Astrocyte (in vitro differentiated cells and primary cell): ENCODE results near the gene TOP1. TPM values are rescaled to one million over a fixed set of nuclear protein-coding genes. Genes with fewer than 3 reads are reported as not detected.

Experiments used
- DNase-seq: peaks from one replicate; pipeline ENCODE4 v3.0.0-alpha.2; 2010; ENCODE audit warnings: low read depth
- FAIRE-seq: peaks from 2 replicates; lab custom pipeline; 2011; peaks lifted over from hg19 to GRCh38; lab: Jason Lieb, UNC
- H2AFZ ChIP-seq: 2 replicates; pipeline ENCODE4 v1.6.0; 2012; ENCODE audit warnings: low read depth, low read length, inconsistent platforms
- H3K27ac ChIP-seq: 2 replicates; pipeline ENCODE4 v1.5.1; 2011; ENCODE audit warnings: low read depth, low read length, inconsistent platforms
- H3K27me3 ChIP-seq: 2 replicates; pipeline ENCODE4 v1.6.0; 2011; ENCODE audit warnings: low read length, inconsistent platforms; ENCODE audit not compliant: insufficient read depth
- H3K36me3 ChIP-seq: 2 replicates; pipeline ENCODE4 v1.5.1; 2011; ENCODE audit warnings: low read length, inconsistent platforms; ENCODE audit not compliant: insufficient read depth
- H3K4me1 ChIP-seq: 2 replicates; pipeline ENCODE4 v1.5.1; 2011; ENCODE audit warnings: low read length, inconsistent platforms; ENCODE audit not compliant: insufficient read depth
- H3K4me2 ChIP-seq: 2 replicates; pipeline ENCODE4 v1.6.0; 2012; ENCODE audit warnings: low read length, inconsistent platforms
- H3K4me3 ChIP-seq: 2 replicates; pipeline ENCODE4 v1.5.1; 2011; ENCODE audit warnings: low read depth, mild to moderate bottlenecking, low read length, inconsistent platforms; ENCODE audit not compliant: insufficient read depth
- H3K79me2 ChIP-seq: 2 replicates; pipeline ENCODE4 v1.6.0; 2012; ENCODE audit warnings: mild to moderate bottlenecking, low read length, inconsistent platforms; ENCODE audit not compliant: insufficient read depth
- H3K9ac ChIP-seq: 2 replicates; pipeline ENCODE4 v1.6.0; 2012; ENCODE audit warnings: mild to moderate bottlenecking, low read length, inconsistent platforms
- H3K9me3 ChIP-seq: 2 replicates; pipeline ENCODE4 v1.5.1; 2012; ENCODE audit warnings: low read depth, mild to moderate bottlenecking, low read length, inconsistent platforms; ENCODE audit not compliant: insufficient read depth
- H4K20me1 ChIP-seq: 2 replicates; pipeline ENCODE4 v1.6.0; 2012; ENCODE audit warnings: low read length, inconsistent platforms; ENCODE audit not compliant: insufficient read depth
- H3K27ac Mint-ChIP-seq: one replicate; pipeline ENCODE4 v1.8.0; 2021; ENCODE audit warnings: mild to moderate bottlenecking, mixed read lengths; ENCODE audit not compliant: unreplicated experiment
- H3K27me3 Mint-ChIP-seq: one replicate; pipeline ENCODE4 v1.8.0; 2021; ENCODE audit warnings: low read depth, mixed read lengths; ENCODE audit not compliant: unreplicated experiment
- H3K36me3 Mint-ChIP-seq: one replicate; pipeline ENCODE4 v1.8.0; 2021; ENCODE audit warnings: low read depth, mixed read lengths; ENCODE audit not compliant: unreplicated experiment
- H3K4me1 Mint-ChIP-seq: one replicate; pipeline ENCODE4 v1.8.0; 2021; ENCODE audit warnings: low read depth, mixed read lengths; ENCODE audit not compliant: unreplicated experiment
- H3K4me3 Mint-ChIP-seq: one replicate; pipeline ENCODE4 v1.8.0; 2021; ENCODE audit warnings: mild to moderate bottlenecking, moderate library complexity, mixed read lengths; ENCODE audit not compliant: unreplicated experiment
- H3K9me3 Mint-ChIP-seq: one replicate; pipeline ENCODE4 v1.8.0; 2021; ENCODE audit warnings: mild to moderate bottlenecking, mixed read lengths; ENCODE audit not compliant: unreplicated experiment
- EZH2 ChIP-seq: IDR thresholded peaks from 2 replicates; pipeline ENCODE4 v1.6.1; 2012; ENCODE audit warnings: mild to moderate bottlenecking, low read length, inconsistent platforms; ENCODE audit not compliant: insufficient read depth
- total RNA-seq: library from RNA; stranded (reverse); gene quantifications from 2 replicates; pipeline ENCODE4 v1.2.1, GENCODE V29; 2021
- TF ChIP-seq, protein P1 (sequence below): IDR thresholded peaks from 2 replicates; pipeline ENCODE4 v1.5.1; 2011; ENCODE audit warnings: low read depth, mild to moderate bottlenecking, inconsistent platforms, low read length, moderate library complexity; ENCODE audit not compliant: insufficient read depth

TOP1 gene
- total RNA-seq, 1 donor from 2014 or later: 63.5 TPM

DNA sequence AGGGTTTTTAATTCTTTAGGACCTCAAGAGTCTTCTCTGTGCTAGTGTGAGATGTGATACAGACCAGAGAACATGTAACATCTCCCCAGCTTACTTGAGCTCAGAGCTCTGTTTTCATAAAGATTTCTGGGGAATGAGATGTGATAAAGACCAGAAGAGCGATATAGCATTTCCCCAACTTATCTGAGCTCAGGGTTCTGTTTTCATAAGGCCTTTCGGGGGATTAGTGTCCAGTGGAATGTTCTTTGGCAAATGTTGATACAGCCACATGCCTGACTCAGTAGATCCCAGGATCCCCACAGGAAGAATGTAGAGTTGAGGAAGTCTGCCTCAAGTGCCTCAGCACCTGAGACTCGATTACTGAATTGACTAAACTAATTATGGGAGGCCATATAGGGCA lies 18.7 kb upstream of the TOP1 start:
- Histone ChIP-seq H3K4me1 (peaks cover 41% of the 10 kb centered on the region), H3K79me2 (no peaks in the 10 kb centered on the region), H3K4me2 (peak overlapping the region; percentile 59), H3K9ac (peak overlapping the region; percentile 19), H3K36me3 (no peaks in the 10 kb centered on the region), H3K27me3 (no peaks in the 10 kb centered on the region), H2AFZ (peak overlapping the region; percentile 1), H3K9me3 (peaks cover 4% of the 10 kb centered on the region), H3K27ac (no peak overlapping the region), H3K4me3 (no peak overlapping the region), H4K20me1 (no peaks in the 10 kb centered on the region)
- DNase-seq (peak; percentile 60), FAIRE-seq (no peak)
- H3K27me3 Mint-ChIP-seq: peaks cover 7% of the 10 kb centered on the region
- no peak for TF ChIP-seq EZH2
- TF ChIP-seq, protein P1, sequence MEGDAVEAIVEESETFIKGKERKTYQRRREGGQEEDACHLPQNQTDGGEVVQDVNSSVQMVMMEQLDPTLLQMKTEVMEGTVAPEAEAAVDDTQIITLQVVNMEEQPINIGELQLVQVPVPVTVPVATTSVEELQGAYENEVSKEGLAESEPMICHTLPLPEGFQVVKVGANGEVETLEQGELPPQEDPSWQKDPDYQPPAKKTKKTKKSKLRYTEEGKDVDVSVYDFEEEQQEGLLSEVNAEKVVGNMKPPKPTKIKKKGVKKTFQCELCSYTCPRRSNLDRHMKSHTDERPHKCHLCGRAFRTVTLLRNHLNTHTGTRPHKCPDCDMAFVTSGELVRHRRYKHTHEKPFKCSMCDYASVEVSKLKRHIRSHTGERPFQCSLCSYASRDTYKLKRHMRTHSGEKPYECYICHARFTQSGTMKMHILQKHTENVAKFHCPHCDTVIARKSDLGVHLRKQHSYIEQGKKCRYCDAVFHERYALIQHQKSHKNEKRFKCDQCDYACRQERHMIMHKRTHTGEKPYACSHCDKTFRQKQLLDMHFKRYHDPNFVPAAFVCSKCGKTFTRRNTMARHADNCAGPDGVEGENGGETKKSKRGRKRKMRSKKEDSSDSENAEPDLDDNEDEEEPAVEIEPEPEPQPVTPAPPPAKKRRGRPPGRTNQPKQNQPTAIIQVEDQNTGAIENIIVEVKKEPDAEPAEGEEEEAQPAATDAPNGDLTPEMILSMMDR: no peak
- H3K4me1 Mint-ChIP-seq: peaks cover 22% of the 10 kb centered on the region
- H3K36me3 Mint-ChIP-seq: no peaks in the 10 kb centered on the region
- no peak overlapping the region for H3K4me3 Mint-ChIP-seq
- no peaks in the 10 kb centered on the region for H3K9me3 Mint-ChIP-seq
- peak overlapping the region; percentile 50 for H3K27ac Mint-ChIP-seq

DNA sequence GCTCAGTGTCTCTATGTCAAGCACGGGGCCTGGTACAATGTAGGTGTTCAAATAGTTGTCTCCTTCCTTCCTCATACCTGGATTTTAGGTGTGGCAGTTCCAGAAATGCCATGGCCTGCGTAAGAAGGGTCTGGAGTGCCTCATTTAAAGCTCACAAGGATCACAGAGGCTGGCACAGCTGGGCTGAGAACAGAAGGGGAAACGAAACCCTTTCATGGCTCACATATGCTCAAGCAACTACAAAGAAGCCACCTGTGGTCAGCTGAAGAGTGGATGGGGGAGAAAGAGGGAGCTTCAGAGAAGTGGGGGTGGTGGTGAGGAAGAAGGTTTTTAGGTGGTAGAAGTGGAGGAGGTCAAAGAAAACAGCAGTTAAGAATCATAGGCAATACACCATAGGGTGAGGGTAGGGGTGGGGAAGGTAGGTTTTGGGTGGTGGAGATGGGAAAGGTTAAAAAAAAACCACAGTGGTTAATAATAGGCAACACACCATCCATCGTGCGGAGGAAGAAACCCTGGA lies 17.0 kb upstream of the TOP1 start:
- no peaks in the 10 kb centered on the region for H3K36me3 ChIP-seq
- Mint-ChIP-seq H3K27me3 (peaks cover 7% of the 10 kb centered on the region), H3K36me3 (no peaks in the 10 kb centered on the region), H3K9me3 (no peaks in the 10 kb centered on the region), H3K4me1 (peaks cover 19% of the 10 kb centered on the region), H3K4me3 (no peak overlapping the region), H3K27ac (no peak overlapping the region)
- no peaks in the 10 kb centered on the region for H3K79me2 ChIP-seq
- H4K20me1 ChIP-seq: no peaks in the 10 kb centered on the region
- no peak overlapping the region for H3K4me2 ChIP-seq
- H3K4me3 ChIP-seq: no peak overlapping the region
- TF ChIP-seq EZH2: no peak
- TF ChIP-seq, protein P1: no peak
- H3K9ac ChIP-seq: no peak overlapping the region
- DNase-seq (no peak), FAIRE-seq (no peak)
- H2AFZ ChIP-seq: no peak overlapping the region
- H3K4me1 ChIP-seq: peaks cover 30% of the 10 kb centered on the region
- no peaks in the 10 kb centered on the region for H3K27me3 ChIP-seq
- H3K27ac ChIP-seq: no peak overlapping the region
- peaks cover 2% of the 10 kb centered on the region for H3K9me3 ChIP-seq

DNA sequence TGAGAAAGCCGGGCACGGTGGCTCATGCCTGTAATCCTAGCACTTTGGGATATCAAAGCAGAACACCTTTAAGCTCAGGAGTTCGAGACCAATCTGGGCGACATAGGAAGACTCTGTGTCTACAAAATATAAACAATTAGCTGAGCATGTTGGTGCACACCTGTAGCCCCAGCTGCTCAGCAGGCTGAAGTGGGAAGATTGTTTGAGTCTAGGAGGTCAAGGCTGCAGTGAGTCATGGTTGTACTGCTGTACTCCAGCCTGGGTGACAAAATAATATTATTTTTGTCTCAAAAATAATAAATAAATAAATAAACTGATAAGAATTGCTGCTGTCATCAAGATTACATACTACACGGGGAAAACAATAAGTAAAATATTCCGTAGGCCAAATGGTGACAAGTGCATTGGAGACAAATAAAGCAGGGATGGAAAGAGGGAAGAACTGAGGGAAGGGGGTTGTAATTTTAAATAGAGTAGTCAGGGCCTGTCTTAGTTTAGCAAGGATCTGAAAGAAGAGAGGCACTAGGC lies 14.0 kb upstream of the TOP1 start:
- Histone ChIP-seq H3K27me3 (no peaks in the 10 kb centered on the region), H4K20me1 (no peaks in the 10 kb centered on the region), H2AFZ (no peak overlapping the region), H3K27ac (no peak overlapping the region), H3K4me3 (no peak overlapping the region), H3K79me2 (no peaks in the 10 kb centered on the region), H3K36me3 (no peaks in the 10 kb centered on the region), H3K4me2 (no peak overlapping the region), H3K4me1 (peaks cover 12% of the 10 kb centered on the region), H3K9ac (no peak overlapping the region), H3K9me3 (no peaks in the 10 kb centered on the region)
- TF ChIP-seq EZH2: no peak
- TF ChIP-seq, protein P1: no peak
- no peaks in the 10 kb centered on the region for H3K36me3 Mint-ChIP-seq
- H3K4me3 Mint-ChIP-seq: no peak overlapping the region
- FAIRE-seq: no peak
- DNase-seq: no peak
- H3K4me1 Mint-ChIP-seq: peaks cover 13% of the 10 kb centered on the region
- no peak overlapping the region for H3K27ac Mint-ChIP-seq
- no peaks in the 10 kb centered on the region for H3K9me3 Mint-ChIP-seq
- H3K27me3 Mint-ChIP-seq: peaks cover 10% of the 10 kb centered on the region
